NCI-H2107 treated with DMSO at 0.1 percent for 48 hours (cell line): Measurements from ENCODE around the gene KHDC4.
"Not testable (repeated sequence)": the region's sequence is repeated elsewhere in the genome, so short reads cannot be mapped to it uniquely, and the experiment has no call there.

Source experiments
- DNase-seq: peaks from one replicate; lab custom pipeline; 2025; ENCODE audit not compliant: unreplicated experiment; lab: John Stamatoyannopoulos, UW

The KHDC4 gene

DNA sequence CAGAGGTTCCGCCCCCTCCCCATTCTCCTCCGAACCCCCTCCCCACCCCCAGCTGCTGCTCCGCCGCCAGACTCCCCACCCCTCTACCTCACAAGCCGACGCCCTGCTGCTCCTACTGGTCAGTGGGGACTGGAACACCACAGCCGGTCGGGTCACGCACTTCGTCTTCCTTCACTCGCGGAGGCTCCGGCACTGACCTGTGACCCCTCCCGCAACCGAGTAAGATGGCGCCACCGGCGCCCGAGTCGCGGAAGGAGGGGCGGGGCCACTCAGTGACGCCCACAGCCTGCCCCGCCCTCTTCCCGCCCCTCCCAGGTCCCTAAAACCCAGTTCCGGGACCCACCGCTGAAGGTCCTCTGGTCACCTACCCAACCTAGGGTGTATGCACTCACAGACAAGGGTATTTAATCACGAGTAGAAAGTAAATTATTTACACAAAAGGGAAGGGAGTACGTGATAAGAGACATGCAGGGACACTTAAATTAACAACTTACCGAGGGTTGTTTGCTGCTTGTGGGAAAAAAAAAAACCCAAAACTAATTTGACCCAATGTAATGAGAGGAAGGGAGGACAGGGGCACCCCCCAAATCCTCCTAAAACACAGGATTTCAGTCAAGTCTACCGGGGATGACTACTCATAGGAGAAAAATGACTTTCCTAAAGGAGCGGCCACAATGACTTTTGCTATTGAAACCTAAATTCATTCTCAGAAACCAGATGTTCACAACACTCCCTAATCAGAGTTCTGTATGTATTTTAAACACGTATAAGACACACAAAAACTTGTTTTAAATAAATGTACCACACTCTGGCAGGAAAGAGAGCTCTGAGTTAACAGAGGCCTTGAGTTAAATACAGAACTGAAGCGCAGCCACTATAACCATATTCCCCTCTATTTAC, 22.8 kb downstream of the KHDC4 start, which contains the start of gene RIT1:
RIT1 (minus strand) TSS at position 194 of the 900 bp plus-strand sequence. CDS start 588 bp downstream, outside the sequence.
- peak; percentile 62 for DNase-seq

DNA sequence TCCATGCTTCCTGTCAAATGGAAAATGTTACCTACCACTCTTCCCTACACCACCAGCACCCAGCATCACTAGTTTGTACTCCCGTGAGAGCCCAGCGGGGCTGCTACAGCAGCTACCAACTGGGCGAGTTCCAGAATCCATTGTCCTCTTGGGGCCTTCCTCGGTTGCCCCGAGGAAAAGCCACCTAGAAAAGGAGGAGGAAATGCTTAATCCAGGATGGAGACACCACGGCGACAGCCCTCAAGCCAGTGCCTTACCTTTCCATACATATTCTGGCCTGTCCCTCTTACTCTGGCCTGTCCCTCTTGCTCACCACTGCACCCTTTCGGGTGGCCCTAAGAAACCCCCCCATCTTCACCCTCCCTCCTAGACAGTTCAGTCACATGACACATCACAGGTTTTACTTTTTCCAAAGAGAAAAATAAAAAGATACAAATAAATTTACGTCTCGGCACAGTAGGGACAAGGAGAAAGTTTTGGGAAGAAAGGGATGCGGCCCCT, 23.5 kb downstream of the KHDC4 start:
- peak; percentile 43 for DNase-seq

DNA sequence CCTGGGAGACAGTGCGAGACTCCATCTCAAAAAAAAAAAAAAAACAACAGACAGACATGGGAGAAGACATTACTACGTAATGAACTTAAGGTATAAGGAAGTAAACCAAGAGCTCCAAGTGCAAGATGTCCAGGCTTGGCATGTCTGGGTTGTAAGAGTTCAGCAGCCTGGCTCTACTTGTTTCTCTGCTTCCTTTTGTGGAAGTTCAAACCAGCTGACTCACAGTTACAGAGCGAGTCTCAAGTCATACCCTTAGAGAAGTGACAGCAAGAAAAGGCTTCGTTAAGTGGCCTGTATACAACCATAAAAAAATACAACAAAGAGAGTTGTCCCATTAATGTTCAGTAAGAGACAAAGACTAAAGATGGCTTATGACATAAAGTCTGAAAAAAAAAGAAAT, 24.3 kb downstream of the KHDC4 start:
- no peak for DNase-seq

DNA sequence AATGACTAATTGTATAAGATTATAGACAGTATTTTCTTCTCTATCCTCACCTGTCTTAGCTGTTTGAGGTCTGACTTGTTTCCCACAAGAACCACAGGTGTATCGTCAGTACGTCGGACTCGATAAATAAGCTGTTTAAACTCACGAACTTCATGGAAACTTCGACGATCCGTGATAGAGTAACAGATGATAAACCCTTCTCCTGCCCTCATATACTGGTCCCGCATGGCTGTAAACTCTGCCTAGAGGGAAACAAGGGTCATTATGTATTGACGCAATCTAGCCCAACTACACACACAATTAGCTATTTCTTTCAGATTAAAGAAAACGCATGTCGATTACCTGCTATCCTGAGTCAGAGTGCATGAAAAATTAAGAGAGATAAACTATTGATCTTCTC, 30.0 kb downstream of the KHDC4 start:
- DNase-seq, result no peak

DNA sequence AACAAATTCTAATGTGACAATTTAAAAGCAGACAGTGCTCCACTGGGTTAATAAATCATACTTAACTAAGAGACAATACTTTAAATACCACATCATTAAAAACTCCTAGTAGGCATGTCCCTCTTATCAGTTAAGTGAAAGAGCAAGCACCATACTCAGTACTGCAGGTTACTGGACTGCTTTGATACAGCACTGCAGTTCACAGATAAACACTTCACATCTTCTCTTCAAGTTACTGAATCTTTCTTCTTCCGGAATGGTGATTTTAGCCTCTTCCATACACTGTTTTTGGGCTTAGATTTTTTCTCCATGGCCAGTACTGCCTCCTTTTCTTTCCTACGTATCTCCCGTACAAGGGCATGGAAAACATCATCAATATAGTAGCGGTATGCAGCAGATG, 34.1 kb downstream of the KHDC4 start:
- DNase-seq, result no peak

DNA sequence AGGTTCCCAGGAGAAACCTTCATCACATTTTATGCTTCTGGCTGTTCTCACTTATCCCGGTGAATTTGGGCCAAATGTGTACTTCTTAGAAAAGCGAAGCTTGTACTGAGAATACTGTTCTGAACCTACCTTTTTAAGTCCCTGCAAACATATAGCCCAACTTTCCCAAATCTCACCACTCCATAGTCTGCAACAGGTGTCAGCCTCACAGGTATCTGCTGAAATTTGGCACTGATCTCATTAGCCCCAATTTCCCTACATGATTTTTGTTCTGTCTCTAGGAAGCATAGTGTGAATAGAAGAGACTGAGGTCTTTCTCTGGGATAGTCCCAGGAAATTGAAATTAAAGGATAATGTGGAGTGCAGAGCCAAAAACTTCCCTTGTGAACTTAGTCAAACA, 34.5 kb downstream of the KHDC4 start:
- no peak for DNase-seq

DNA sequence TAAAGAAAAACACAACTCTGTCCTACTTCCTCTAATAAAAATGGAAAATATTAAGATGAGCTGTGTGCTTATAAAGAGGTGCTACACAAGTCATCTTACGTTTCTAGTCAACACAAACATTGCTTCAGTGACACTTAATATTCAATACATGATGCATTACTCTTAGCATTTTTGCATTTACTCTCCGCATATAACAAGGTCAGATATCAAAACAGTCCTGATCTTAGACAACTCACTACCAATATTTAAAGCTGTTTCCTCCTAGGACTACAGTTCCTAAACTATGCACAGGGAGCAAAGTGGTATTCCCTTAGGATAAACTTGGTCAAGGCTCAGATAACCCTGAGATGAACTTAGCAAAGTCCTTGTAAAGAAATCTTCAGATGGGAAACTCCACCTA, 35.3 kb downstream of the KHDC4 start:
- DNase-seq, result no peak

DNA sequence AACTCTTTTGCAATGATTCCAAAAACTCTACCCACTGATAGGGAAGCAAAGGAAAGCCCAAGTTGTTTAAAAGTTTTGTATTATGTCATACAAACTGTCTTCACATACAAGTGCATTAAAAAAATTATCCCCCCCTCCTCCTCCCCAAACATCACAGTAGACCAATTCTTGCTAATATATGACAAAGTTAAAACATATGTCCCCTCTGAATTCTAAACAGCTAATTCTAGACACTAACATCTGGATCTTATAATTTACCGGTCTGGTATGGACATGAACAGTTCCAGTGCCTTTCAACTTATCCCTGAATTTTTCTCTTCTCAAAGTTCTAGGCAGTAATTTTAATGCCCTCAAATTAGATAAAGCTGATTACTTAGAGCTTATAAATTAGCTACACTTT, 36.5 kb downstream of the KHDC4 start:
- DNase-seq, result no peak

DNA sequence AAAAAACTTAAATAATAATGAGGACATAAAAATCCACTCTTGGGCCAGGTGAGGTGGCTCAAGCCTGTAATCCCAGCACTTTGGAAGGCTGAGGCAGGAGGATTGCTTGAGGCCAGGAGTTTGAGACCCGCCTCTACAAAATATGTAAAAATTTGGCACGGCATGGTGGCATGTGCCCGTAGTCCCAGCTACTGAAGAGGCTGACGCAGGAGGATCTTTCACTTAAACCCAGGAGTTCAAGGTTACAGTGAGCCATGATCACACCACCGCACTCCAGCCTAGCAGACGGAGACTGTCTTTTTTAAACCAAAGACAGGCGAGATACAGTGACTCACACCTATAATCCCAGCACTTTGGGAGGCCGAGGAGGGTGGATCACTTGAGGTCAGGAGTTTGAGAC, 37.7 kb downstream of the KHDC4 start:
- not testable (repeated sequence) for DNase-seq

DNA sequence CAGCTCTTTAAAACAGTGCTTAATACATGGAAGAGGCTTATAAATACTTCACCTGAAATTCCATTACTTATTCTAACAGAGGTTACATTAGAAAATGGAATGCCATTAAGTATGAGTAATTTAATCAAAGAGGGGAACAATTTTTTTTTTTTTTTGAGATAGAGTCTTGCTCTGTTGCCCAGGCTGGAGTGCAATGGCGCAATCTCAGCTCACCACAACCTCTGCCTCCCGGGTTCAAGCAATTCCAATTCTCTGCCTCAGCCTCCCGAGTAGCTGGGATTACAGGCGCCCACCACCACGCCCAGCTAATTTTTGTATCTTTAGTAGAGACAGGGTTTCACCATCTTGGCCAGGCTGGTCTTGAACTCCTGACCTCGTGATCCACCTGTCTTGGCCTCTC, 38.6 kb downstream of the KHDC4 start:
- DNase-seq, result not testable (repeated sequence)

DNA sequence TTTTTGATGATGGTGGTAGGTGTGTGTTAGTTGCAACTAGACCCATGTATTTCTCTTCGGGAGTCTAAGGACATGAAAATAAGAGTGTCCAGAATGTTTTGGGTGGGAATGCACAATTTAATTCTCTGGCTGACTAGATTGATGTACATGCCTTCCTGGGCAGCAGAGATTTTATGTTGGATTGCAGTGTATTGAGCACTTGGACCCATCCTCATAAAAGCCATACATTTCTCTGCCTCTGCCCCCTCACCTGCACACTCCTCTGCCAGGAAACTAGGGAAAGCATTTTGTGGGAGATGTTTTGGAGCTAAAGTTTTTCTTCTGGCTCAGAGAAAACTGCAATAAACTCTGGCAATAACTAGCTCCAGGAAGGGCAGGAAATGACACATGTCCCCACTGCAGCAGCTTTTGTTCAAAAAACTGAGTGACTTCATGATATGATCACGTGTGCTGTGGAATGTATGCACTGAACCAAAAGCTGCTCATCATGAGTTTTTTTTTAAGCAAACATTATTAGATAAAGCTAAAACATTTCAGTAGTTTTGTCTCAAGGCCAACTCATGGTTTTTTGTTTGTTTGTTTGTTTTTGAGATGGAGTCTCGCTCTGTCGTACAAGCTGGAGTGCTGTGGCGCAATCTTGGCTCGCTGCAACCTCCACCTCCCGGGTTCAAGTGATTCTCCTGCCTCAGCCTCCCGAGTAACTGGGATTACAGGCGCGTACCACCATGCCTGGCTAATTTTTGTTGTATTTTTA, 40.6 kb downstream of the KHDC4 start:
- DNase-seq, result no peak

DNA sequence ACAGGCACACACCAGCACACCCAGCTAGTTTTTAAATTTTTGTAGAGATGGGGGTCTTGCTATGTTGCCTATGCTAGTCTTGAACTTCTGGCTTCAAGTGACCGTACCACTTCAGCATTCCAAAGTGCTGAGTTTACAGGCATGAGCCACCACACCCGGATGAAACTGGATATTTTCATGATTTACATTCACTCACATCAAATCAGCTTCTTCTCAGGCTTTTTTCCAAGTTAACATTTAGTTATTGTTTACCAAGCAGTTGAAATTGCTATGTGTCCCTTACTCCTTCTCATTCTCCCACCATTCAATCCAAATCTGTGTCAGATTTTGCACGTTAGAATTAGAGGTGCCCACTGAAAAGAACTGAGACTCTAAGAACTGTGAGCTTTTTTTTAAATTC, 41.4 kb downstream of the KHDC4 start:
- DNase-seq, result no peak

DNA sequence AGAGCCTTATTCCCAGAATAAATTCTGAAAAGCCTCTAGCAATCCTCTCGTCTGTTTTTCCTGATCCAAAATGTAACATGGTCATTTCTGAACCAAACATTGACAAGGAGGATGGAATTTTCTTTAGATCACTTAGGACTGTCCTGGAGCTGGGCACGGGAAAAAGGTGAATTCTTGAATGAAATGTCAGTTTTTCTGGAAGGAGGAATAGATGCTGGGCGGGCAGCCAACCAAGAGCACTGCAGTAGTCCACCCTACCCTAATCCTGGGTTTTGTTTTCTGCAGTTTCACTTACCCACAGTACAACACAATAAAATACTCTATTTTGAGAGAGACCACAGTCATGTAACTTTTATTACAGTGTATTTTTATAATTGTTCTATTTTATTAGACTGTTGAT, 44.0 kb downstream of the KHDC4 start:
- DNase-seq, result no peak

DNA sequence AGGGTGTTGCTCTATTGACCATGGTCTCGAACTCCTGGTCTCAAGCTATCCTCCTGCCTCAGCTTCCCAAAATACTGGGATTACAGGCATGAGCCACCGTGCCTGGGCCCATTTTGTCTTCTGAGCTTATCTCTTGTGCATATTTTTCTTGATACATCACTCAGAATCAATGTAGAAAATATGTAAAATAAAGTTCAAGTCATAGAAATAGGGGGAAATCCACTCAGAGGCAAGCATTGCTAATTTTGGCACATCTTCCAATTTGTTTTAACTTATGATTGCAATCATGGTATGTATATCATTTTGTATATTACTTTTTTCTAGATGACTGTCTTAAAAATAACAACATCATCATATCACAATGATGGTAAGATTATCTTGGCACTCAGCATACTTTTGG, 44.6 kb downstream of the KHDC4 start:
- no peak for DNase-seq

DNA sequence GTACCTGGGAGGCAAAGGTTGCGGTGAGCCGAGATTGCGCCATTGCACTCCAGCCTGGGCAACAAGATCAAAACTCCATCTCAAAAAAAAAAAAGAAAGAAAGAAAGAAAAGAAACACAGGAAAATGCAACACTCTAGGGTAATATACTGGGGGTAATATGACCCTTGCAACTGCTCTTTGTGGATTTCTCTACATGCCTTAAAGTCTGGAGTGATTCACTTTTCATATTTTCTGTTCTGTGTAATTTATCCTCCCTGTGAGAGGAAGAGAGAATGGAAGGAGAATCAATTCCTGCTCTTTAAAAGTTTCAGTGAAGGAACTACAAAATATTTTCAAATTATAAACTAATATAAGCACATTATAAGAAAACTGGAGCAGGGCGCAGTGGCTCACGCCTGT, 45.7 kb downstream of the KHDC4 start:
- no peak for DNase-seq

DNA sequence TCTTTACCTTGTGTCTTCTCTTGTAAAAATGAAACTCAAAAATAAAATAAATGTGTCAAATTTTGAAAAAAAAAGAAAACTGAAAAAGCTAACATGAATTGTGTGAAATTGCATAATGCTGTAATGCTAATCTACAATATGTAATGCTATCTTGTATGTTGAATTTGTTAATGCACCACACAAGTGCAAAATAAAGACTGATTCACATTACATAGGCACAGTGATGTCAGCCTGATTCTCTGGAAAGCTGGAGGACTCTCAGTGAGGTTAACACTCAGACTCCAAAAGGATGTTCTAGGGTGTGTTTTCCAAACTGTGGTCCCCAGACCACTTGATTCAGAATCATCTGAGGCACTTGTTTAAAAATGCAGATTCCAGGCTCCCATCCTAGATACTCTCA, 49.2 kb downstream of the KHDC4 start:
- DNase-seq, result no peak

DNA sequence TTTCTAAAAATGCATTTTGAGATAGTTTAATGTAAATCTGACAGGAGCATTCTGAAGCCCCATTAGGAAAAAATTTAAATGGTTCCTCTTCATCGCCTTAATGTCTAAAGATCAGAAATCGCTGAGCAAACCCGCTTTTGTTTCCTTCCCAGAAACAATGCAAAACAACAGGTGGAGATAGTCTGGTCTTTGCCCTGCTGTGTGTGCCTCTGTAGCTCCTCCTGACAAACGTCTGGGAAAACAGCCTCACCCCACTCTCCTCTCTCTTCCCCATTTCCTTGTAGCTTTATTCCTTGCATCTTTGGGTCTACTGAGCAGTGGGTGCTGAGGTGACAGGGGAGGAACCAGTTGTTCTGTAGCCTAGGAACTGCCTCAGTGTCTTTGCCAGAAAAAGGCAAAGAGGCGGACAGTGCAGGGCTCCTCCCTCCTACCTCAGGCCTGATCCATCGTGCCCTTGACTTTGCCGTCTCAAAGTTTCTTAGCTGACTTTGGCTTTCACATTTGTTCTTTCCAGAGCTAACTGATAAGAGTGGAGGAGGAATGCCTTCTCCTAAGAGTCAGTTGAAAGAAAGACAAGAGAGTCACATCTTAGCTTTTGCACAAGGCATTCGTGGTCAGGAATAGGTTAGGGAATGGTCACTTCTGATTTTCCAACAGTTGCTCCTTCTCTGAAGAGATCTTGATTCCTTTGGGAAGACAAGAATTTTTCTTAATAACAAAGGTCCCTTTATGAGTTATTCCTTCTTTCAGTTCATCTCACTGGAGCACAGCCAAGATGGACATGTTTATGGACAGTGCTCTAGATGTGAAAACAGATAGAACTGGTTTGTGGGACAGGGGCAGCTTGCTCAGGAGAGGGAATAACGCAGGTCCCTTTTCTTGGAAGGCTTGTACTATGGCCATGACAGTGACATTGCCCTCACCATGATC, 49.9 kb downstream of the KHDC4 start:
- DNase-seq, result no peak

DNA sequence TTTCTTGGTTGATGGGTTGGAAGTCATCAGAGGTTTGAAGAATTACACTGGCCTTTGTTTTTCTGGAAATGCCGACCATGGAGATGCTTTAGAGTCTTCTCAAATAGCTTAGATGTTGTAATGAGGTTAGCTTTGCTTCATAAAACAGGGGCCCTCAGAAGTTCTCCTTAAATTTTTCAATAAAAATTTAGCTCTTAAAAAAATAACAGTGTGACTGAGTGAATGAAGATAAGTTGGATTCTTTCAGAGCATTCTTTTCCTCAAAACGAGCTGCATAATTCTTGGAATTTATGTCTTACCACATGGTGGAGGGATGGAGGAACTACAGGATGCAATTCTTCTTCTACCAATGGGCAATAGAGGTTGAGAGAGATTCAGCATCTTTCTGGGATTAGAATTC, 51.4 kb downstream of the KHDC4 start:
- DNase-seq, result no peak

DNA sequence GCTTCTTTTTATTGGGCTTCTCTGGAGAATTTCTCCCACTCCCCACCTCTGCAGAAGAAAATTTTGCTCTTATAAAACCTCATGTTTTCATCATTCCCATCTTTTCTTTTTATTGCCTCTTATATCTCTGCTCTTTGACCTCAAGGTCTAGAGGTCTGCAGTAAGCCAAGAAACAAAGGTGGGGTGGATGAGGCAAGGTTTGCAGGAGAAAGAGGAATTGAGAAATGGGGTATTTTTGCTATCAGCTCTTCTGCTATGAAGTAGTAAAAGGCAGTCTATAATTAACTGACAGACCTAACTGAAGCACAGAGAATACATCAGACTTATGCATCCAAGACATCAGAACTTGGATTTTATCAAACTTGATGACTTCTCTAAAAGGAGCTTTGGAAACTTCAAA, 52.0 kb downstream of the KHDC4 start:
- DNase-seq, result no peak

DNA sequence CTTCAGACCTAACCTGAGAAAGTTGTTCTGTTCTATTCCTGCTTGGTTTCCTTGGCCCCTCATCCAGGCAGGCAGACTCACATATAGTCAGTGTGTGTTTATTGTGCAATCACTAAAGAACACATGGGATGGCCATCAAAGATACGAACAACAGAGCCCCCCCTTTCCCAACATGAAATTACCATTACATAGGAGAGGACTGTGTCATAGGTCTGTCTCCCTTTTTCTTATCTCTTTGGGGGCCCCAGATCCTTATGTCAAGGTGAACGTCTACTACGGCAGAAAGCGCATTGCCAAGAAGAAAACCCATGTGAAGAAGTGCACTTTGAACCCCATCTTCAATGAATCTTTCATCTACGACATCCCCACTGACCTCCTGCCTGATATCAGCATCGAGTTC, 53.3 kb downstream of the KHDC4 start:
- no peak for DNase-seq

DNA sequence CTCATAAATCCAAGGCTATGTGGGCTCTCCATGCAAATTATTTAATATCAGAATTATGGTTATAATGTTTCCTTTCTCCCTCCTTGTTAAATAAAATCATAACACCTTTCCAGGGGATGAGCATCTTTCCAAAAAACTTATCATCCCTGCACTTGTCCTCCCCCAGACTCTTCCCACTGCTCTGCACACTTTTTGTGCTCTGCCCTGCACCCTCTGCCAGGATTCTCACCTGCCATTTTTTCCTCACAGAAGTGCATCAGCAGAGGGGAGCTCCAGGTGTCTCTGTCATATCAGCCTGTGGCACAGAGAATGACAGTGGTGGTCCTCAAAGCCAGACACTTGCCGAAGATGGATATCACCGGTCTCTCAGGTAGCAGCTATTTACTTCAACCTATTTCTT, 54.0 kb downstream of the KHDC4 start:
- DNase-seq, result no peak
